ENCODE results near the gene DPP6.

DNA sequence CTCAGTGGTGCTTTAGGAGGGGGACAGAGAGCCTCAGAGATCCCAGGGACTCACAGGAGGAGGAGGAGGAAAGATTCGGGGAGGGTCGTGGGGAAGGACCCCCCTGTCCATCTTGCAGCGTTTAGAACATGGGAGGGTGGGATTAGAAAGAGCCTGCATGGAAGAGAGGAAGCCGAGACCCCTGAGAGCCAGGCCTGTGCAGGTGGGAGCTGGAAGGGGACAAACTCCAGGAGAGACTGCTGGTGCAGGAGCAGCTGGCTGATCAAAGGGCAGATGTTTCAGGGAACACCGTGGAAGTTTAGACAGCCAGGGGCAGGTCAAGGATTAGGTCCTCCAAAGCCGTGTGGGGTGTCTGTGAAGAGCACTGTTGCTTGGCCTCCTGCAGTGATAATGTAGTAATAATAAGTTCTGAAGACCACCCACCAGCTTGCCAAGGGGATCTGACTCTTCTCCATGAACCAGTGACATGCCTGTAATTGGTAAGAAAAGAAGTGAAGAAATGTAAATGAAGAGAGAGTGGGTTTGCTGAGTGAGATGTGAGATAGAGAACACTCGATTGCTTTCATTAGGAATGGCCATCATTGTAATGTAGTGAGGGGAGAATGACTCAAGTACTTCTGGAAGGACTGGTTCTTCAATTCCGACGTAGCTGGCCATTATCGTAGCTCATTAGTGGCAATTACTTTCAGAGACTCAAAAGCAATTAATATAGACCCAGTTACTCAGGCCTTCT, 525.1 kb downstream of the DPP6 start:
- TF ChIP-seq, protein P1, sequence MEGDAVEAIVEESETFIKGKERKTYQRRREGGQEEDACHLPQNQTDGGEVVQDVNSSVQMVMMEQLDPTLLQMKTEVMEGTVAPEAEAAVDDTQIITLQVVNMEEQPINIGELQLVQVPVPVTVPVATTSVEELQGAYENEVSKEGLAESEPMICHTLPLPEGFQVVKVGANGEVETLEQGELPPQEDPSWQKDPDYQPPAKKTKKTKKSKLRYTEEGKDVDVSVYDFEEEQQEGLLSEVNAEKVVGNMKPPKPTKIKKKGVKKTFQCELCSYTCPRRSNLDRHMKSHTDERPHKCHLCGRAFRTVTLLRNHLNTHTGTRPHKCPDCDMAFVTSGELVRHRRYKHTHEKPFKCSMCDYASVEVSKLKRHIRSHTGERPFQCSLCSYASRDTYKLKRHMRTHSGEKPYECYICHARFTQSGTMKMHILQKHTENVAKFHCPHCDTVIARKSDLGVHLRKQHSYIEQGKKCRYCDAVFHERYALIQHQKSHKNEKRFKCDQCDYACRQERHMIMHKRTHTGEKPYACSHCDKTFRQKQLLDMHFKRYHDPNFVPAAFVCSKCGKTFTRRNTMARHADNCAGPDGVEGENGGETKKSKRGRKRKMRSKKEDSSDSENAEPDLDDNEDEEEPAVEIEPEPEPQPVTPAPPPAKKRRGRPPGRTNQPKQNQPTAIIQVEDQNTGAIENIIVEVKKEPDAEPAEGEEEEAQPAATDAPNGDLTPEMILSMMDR (conservative IDR thresholded peaks at IDR 0.05; ENCODE audit: low read depth, low read length): no peak
- TF ChIP-seq EZH2 (IDR thresholded peaks at IDR 0.05; ENCODE audit: borderline replicate concordance, low read depth, low read length, poor library complexity, severe bottlenecking): no peak

Data from A673 (cell line).